H9 (cell line): Measurements from ENCODE around the gene STAMBPL1. TPM values are rescaled to one million over a fixed set of nuclear protein-coding genes. Genes with fewer than 3 reads are reported as not detected.

Experiments used
- DNase-seq: peaks from one replicate; pipeline ENCODE4 v3.0.0-alpha.2; 2017
- H2AFZ ChIP-seq: one replicate; pipeline ENCODE4 v1.6.1; 2013; ENCODE audit warnings: mild to moderate bottlenecking, low read length, control low read depth, moderate library complexity
- H2AK5ac ChIP-seq: 2 replicates; pipeline ENCODE4 v1.6.1; 2013; ENCODE audit warnings: low read length, control low read depth, mixed read lengths; ENCODE audit not compliant: insufficient read length
- H2BK120ac ChIP-seq: one replicate; pipeline ENCODE4 v1.6.1; 2013; ENCODE audit warnings: low read depth, mild to moderate bottlenecking, low read length, control low read depth, inconsistent platforms; ENCODE audit not compliant: poor library complexity, severe bottlenecking
- H2BK12ac ChIP-seq: 2 replicates; pipeline ENCODE4 v1.6.1; 2013; ENCODE audit warnings: low read length, control low read depth, mixed read lengths, low read depth; ENCODE audit not compliant: insufficient read length
- H2BK15ac ChIP-seq: 2 replicates; pipeline ENCODE4 v1.6.1; 2013; ENCODE audit warnings: low read depth, low read length, control low read depth
- H2BK20ac ChIP-seq: one replicate; pipeline ENCODE4 v1.6.1; 2013; ENCODE audit warnings: low read depth, mild to moderate bottlenecking, low read length, control low read depth, inconsistent platforms; ENCODE audit not compliant: poor library complexity, severe bottlenecking
- H2BK5ac ChIP-seq: 2 replicates; pipeline ENCODE4 v1.6.1; 2013; ENCODE audit warnings: low read length, control low read depth, mixed read lengths; ENCODE audit not compliant: insufficient read length
- H3K14ac ChIP-seq: 2 replicates; pipeline ENCODE4 v1.6.1; 2013; ENCODE audit warnings: low read length, control low read depth; ENCODE audit not compliant: insufficient read depth
- H3K18ac ChIP-seq: 2 replicates; pipeline ENCODE4 v1.6.1; 2013; ENCODE audit warnings: low read depth, mild to moderate bottlenecking, mixed read lengths, low read length, control low read depth; ENCODE audit not compliant: insufficient read length
- H3K23ac ChIP-seq: 2 replicates; pipeline ENCODE4 v1.6.1; 2013; ENCODE audit warnings: low read length, control low read depth, mixed read lengths, low read depth; ENCODE audit not compliant: insufficient read length
- H3K23me2 ChIP-seq: 2 replicates; pipeline ENCODE4 v1.6.1; 2013; ENCODE audit warnings: low read depth, mild to moderate bottlenecking, mixed read lengths, low read length, control low read depth; ENCODE audit not compliant: insufficient read length, poor library complexity, severe bottlenecking
- H3K27ac ChIP-seq: 2 replicates; pipeline ENCODE4 v1.5.1; 2013; ENCODE audit warnings: low read length, control low read depth, mixed read lengths, low read depth; ENCODE audit not compliant: insufficient read length
- H3K27me3 ChIP-seq: 2 replicates; pipeline ENCODE4 v1.6.1; 2013; ENCODE audit warnings: low read length, control low read depth, inconsistent platforms; ENCODE audit not compliant: insufficient read depth
- H3K4ac ChIP-seq: 2 replicates; pipeline ENCODE4 v1.6.1; 2013; ENCODE audit warnings: low read depth, mild to moderate bottlenecking, control low read depth, inconsistent platforms, low read length, moderate library complexity
- H3K4me1 ChIP-seq: 2 replicates; pipeline ENCODE4 v1.6.1; 2013; ENCODE audit warnings: low read length, control low read depth, inconsistent platforms; ENCODE audit not compliant: insufficient read depth
- H3K4me2 ChIP-seq: 2 replicates; pipeline ENCODE4 v1.6.1; 2013; ENCODE audit warnings: low read length, control low read depth, mixed read lengths; ENCODE audit not compliant: insufficient read length, insufficient read depth
- H3K56ac ChIP-seq: 2 replicates; pipeline ENCODE4 v1.6.1; 2013; ENCODE audit warnings: low read depth, mild to moderate bottlenecking, mixed read lengths, low read length, control low read depth; ENCODE audit not compliant: insufficient read length
- H3K79me1 ChIP-seq: 2 replicates; pipeline ENCODE4 v1.6.1; 2013; ENCODE audit warnings: low read depth, mild to moderate bottlenecking, moderate library complexity, low read length, control low read depth, inconsistent platforms; ENCODE audit not compliant: insufficient read depth, poor library complexity, severe bottlenecking
- H3K79me2 ChIP-seq: 2 replicates; pipeline ENCODE4 v1.6.1; 2013; ENCODE audit warnings: low read length, control low read depth, inconsistent platforms; ENCODE audit not compliant: insufficient read depth
- H3K9ac ChIP-seq: 2 replicates; pipeline ENCODE4 v1.6.1; 2013; ENCODE audit warnings: low read length, control low read depth, mixed read lengths; ENCODE audit not compliant: insufficient read length; ENCODE audit errors: extremely low read depth
- H3K9me3 ChIP-seq: one replicate; pipeline ENCODE4 v1.6.1; 2013; ENCODE audit warnings: low read depth, low read length, inconsistent platforms; ENCODE audit not compliant: control insufficient read depth
- H3T11ph ChIP-seq: one replicate; pipeline ENCODE4 v1.6.1; 2013; ENCODE audit warnings: mild to moderate bottlenecking, low read length, control low read depth, inconsistent platforms
- H4K20me1 ChIP-seq: one replicate; pipeline ENCODE4 v1.6.1; 2013; ENCODE audit not compliant: control insufficient read depth, insufficient read length, insufficient read depth
- H4K5ac ChIP-seq: 2 replicates; pipeline ENCODE4 v1.6.1; 2013; ENCODE audit warnings: low read depth, mild to moderate bottlenecking, mixed read lengths, low read length, control low read depth; ENCODE audit not compliant: insufficient read length
- H4K8ac ChIP-seq: replicated peaks from 2 replicates; pipeline ENCODE4 v1.6.1; 2013; ENCODE audit warnings: low read length, control low read depth, mixed read lengths, low read depth; ENCODE audit not compliant: insufficient read length
- H4K91ac ChIP-seq: 2 replicates; pipeline ENCODE4 v1.6.1; 2013; ENCODE audit warnings: low read depth, mild to moderate bottlenecking, moderate library complexity, mixed read lengths, low read length, control low read depth; ENCODE audit not compliant: insufficient read length
- H3K27ac Mint-ChIP-seq, 3 experiments: 2 replicates in 2 of 3; 3 replicates in 1 of 3; pipeline ENCODE4 v1.8.0; 2020 to 2021; ENCODE audit warnings: mixed read lengths in 3 of 3, mild to moderate bottlenecking in 1 of 3, moderate library complexity in 1 of 3
- H3K27me3 Mint-ChIP-seq: 2 replicates; pipeline ENCODE4 v1.8.0; 2021; ENCODE audit warnings: low read depth, mild to moderate bottlenecking, moderate library complexity, mixed read lengths
- H3K36me3 Mint-ChIP-seq, 3 experiments: 2 replicates in 2 of 3; 3 replicates in 1 of 3; pipeline ENCODE4 v1.8.0; 2020 to 2021; ENCODE audit warnings: low read depth in 3 of 3, mixed read lengths in 3 of 3; ENCODE audit not compliant: insufficient read depth in 1 of 3
- H3K4me1 Mint-ChIP-seq, 2 experiments: 2 replicates each; pipeline ENCODE4 v1.8.0; 2020; ENCODE audit warnings: mixed read lengths in 2 of 2
- H3K4me3 Mint-ChIP-seq, 2 experiments: 2 replicates in 1 of 2; 3 replicates in 1 of 2; pipeline ENCODE4 v1.8.0; 2020 to 2021; ENCODE audit warnings: mild to moderate bottlenecking in 2 of 2, mixed read lengths in 2 of 2, moderate library complexity in 1 of 2
- H3K9me3 Mint-ChIP-seq, 2 experiments: 2 replicates in 1 of 2; 3 replicates in 1 of 2; pipeline ENCODE4 v1.8.0; 2020; ENCODE audit warnings: mild to moderate bottlenecking in 2 of 2, mixed read lengths in 2 of 2, moderate library complexity in 1 of 2
- CTCF ChIP-seq: fragments of 200-600 bp; sonication (generic); conservative IDR thresholded peaks from 3 replicates; pipeline ENCODE4 v1.8.0; 2021; ENCODE audit warnings: antibody characterized with exemption, mild to moderate bottlenecking
- WGBS: extraction: QIAGEN DNeasy Blood & Tissue Kit; methylation state at CpG from one replicate; pipeline ENCODE4 v1.1.7; 2013; ENCODE audit warnings: missing lambda C conversion rate, low lambda C conversion rate, mixed read lengths; ENCODE audit not compliant: insufficient read length; ENCODE audit errors: extremely low coverage; 5-methylcytosine and 5-hydroxymethylcytosine counted together
- total RNA-seq: library from RNA; stranded (reverse); gene quantifications from 2 replicates; pipeline ENCODE4 v1.2.1, GENCODE V29; 2021

STAMBPL1 gene
- total RNA-seq, 1 experiment from 2014 or later: 3.2 TPM

- H3K27me3 ChIP-seq: no peaks in the 10 kb centered on the region
- no peak overlapping the region for H2BK15ac ChIP-seq
- H2AFZ ChIP-seq: no peak overlapping the region
- H3K9ac ChIP-seq: no peak overlapping the region
- no peak overlapping the region for H3K56ac ChIP-seq
- DNase-seq: no peak
- no peaks in the 10 kb centered on the region; the same call in 1 of the 2 replicates for H3K27me3 Mint-ChIP-seq
- H3K4ac ChIP-seq: no peak overlapping the region
- no peaks in the 10 kb centered on the region for H3K4me1 Mint-ChIP-seq
- no peak overlapping the region for H2AK5ac ChIP-seq
- H4K5ac ChIP-seq: no peak overlapping the region
- no peak overlapping the region for H3K4me3 Mint-ChIP-seq
- no peaks in the 10 kb centered on the region for H3K4me1 ChIP-seq
- no peak overlapping the region for H3T11ph ChIP-seq
- H3K79me2 ChIP-seq: no peaks in the 10 kb centered on the region
- H2BK120ac ChIP-seq: no peak overlapping the region
- no peaks in the 10 kb centered on the region for H3K23me2 ChIP-seq
- H2BK5ac ChIP-seq: no peak overlapping the region
- H4K8ac ChIP-seq: no peak overlapping the region
- no peaks in the 10 kb centered on the region for H3K36me3 Mint-ChIP-seq
- no peak overlapping the region for H3K27ac Mint-ChIP-seq
- H2BK12ac ChIP-seq: no peak overlapping the region
- H3K18ac ChIP-seq: no peak overlapping the region
- H4K20me1 ChIP-seq: no peaks in the 10 kb centered on the region
- H3K14ac ChIP-seq: no peak overlapping the region
- no peak overlapping the region for H3K27ac ChIP-seq
- no peak overlapping the region for H3K23ac ChIP-seq
- no peak overlapping the region for H4K91ac ChIP-seq
- no peak overlapping the region for H3K4me2 ChIP-seq
- no peak for TF ChIP-seq CTCF
- no peaks in the 10 kb centered on the region for H3K9me3 Mint-ChIP-seq
- H3K9me3 ChIP-seq: no peaks in the 10 kb centered on the region
- WGBS: no CpG with 5 or more reads among the region's 3 CpGs
- no peaks in the 10 kb centered on the region for H3K79me1 ChIP-seq
- no peak overlapping the region for H2BK20ac ChIP-seq
These were observed 39.9 kb upstream of the STAMBPL1 start for GRCh38 chr10:88840104-88840503.
